ENCODE measurements around the gene CD93.

Gene CD93

GRCh38 chr20:23032750-23033078 lies 53.4 kb downstream of the CD93 start:
- DNase-seq: no peak

GRCh38 chr20:23032056-23032749 lies 53.9 kb downstream of the CD93 start:
- DNase-seq: no peak

GRCh38 chr20:23031346-23031745 lies 54.8 kb downstream of the CD93 start:
- DNase-seq: no peak

All from stimulated activated CD4-positive, alpha-beta T cell treated with anti-CD3 and anti-CD28 coated beads, Interleukin-4, amount 100 ng/mL, for 4 hours (primary cell).